Upper lobe of left lung (tissue), 6 donors: ENCODE data around the gene RNU1-4. TPM values are rescaled to one million over a fixed set of nuclear protein-coding genes. Genes with fewer than 3 reads are reported as not detected.
"Not testable (repeated sequence)": the region's sequence is repeated elsewhere in the genome, so short reads cannot be mapped to it uniquely, and the experiment has no call there.

Experiments
- ATAC-seq, 2 donors: fragments of 200-7000 bp; cut with Tn5 transposase; one replicate each; pipeline ENCODE4 v1.9.1; 2022; ENCODE audit warnings: mild to moderate bottlenecking in 2 of 2, moderate library complexity in 2 of 2; ENCODE audit not compliant: low FRiP score in 2 of 2
- DNase-seq, 2 donors: peaks; one replicate each; pipeline ENCODE4 v3.0.0-alpha.2; 2019 to 2020
- H3K27ac ChIP-seq, 4 donors: fragments of 200-600 bp; sonication (generic); one replicate each; pipeline ENCODE4 v1.5.1; 2016 to 2019
- H3K27me3 ChIP-seq, 4 donors: fragments of 200-600 bp; sonication (generic); one replicate each; pipeline ENCODE4 v1.5.1; 2017 to 2019
- H3K36me3 ChIP-seq, 4 donors: fragments of 200-600 bp; sonication (generic); one replicate each; pipeline ENCODE4 v1.5.1; 2016 to 2019
- H3K4me1 ChIP-seq, 4 donors: fragments of 200-600 bp; sonication (generic); one replicate each; pipeline ENCODE4 v1.5.1; 2018 to 2019
- H3K4me3 ChIP-seq, 4 donors: fragments of 200-600 bp; sonication (generic); one replicate each; pipeline ENCODE4 v1.5.1; 2017 to 2019; ENCODE audit warnings: mild to moderate bottlenecking in 2 of 4, moderate library complexity in 1 of 4
- H3K9me3 ChIP-seq, 4 donors: fragments of 200-600 bp; sonication (generic); one replicate each; pipeline ENCODE4 v1.5.1; 2018 to 2019
- EP300 ChIP-seq, 4 donors: sonication (generic); formaldehyde crosslinking; IDR thresholded peaks; one replicate each; pipeline ENCODE4 v1.5.1; 2017; ENCODE audit warnings: antibody characterized with exemption in 4 of 4, control low read depth in 2 of 4
- POLR2A ChIP-seq, 4 donors: fragments of 450-650 bp; IDR thresholded peaks; one replicate each; pipeline ENCODE4 v1.5.1; 2016 to 2017; ENCODE audit warnings: antibody characterized with exemption in 4 of 4, mild to moderate bottlenecking in 2 of 4
- POLR2AphosphoS5 ChIP-seq, 2 donors: sonication (generic); formaldehyde crosslinking; IDR thresholded peaks; one replicate each; pipeline ENCODE4 v1.5.1; 2017; ENCODE audit warnings: antibody characterized with exemption in 2 of 2
- WGBS, 2 donors: methylation state at CpG; one replicate each; pipeline ENCODE4 v1.1.5; 2017 to 2018; 5-methylcytosine and 5-hydroxymethylcytosine counted together
- total RNA-seq, 6 donors: library from RNA; depleted of rRNA in 4 of 6; stranded (reverse); fragments of >200 nt in 4 of 6; gene quantifications; one replicate each; pipeline versions ENCODE4 v1.1.0 to v1.2.1, GENCODE V29; 2016 to 2021
- TF ChIP-seq, protein P1 (sequence below), 6 experiments: fragments of 450-650 bp in 4 of 6; fragments of 200-600 bp in 2 of 6; sonication (generic) in 2 of 6; IDR thresholded peaks; one replicate each; pipeline ENCODE4 v1.5.1; 2016 to 2019; ENCODE audit warnings: antibody characterized with exemption in 6 of 6
- donor health status: DM: no; HTN: no; CAD: no; lungs with moderate emphysema.
- donor health status: DM: no; HTN: yes; CAD: no; lungs with severe emphysema.

The RNU1-4 gene
- total RNA-seq, 6 donors from 2014 or later: under 0.01 to 14,413 (median 1,360) TPM

DNA sequence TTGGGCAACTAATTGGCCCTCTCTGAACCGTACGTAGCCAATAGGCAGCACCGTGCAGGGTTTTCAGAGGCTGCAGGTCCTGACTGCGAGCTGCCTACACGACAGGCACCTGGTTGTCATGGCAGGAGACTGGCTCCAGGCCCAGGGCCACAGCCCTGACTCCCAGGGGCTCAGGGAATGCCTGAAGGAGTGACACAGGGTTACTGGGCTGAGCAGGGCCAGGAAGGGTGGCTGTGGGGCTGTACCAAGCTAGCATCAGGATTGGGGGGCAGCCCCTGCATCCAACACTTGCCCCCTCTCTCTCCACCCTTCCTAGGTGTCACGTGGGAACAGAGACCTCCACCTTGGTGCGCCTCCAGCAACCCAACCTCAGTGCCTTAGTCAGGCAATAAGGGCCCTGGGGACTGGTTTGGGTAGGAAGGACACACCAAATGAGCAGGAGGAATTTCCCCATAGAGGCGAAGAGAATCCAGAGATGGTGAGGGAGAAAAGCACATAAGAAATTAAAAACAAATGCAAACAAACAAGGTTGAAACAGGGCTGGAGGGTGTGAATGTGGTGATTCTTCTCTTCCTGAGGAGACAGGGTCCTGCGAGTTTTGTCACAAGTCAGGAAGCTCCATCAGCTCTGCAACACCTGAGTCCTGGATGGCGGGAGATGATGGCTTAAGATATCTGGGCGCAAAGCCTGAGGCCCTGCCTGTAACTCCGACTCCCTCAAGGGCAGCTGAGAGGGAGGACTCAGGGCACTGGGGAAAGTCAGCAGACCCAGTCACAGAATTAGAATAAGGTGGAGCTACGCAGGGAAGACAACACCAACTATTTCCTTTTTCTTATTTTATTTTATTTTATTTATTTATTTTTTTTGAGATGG, 19.7 kb upstream of the RNU1-4 start:
- ATAC-seq (no peak), DNase-seq (peak in 1 of 2 donors; percentile 58)
- Histone ChIP-seq H3K36me3 (no peaks in the 10 kb centered on the region), H3K4me1 (no peaks in the 10 kb centered on the region), H3K9me3 (no peaks in the 10 kb centered on the region), H3K27me3 (peaks cover 0 to 14% (median 8%) of the 10 kb centered on the region in 4 donors), H3K27ac (no peak overlapping the region), H3K4me3 (no peak overlapping the region)
- TF ChIP-seq, protein P1, sequence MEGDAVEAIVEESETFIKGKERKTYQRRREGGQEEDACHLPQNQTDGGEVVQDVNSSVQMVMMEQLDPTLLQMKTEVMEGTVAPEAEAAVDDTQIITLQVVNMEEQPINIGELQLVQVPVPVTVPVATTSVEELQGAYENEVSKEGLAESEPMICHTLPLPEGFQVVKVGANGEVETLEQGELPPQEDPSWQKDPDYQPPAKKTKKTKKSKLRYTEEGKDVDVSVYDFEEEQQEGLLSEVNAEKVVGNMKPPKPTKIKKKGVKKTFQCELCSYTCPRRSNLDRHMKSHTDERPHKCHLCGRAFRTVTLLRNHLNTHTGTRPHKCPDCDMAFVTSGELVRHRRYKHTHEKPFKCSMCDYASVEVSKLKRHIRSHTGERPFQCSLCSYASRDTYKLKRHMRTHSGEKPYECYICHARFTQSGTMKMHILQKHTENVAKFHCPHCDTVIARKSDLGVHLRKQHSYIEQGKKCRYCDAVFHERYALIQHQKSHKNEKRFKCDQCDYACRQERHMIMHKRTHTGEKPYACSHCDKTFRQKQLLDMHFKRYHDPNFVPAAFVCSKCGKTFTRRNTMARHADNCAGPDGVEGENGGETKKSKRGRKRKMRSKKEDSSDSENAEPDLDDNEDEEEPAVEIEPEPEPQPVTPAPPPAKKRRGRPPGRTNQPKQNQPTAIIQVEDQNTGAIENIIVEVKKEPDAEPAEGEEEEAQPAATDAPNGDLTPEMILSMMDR (IDR thresholded peaks at IDR 0.05): no peak
- TF ChIP-seq POLR2AphosphoS5 (IDR thresholded peaks at IDR 0.05) (no peak), EP300 (IDR thresholded peaks at IDR 0.05) (no peak), POLR2A (IDR thresholded peaks at IDR 0.05) (no peak)
- 85 to 89% methylated on average over 13 of the region's 13 CpGs for WGBS, 2 donors

DNA sequence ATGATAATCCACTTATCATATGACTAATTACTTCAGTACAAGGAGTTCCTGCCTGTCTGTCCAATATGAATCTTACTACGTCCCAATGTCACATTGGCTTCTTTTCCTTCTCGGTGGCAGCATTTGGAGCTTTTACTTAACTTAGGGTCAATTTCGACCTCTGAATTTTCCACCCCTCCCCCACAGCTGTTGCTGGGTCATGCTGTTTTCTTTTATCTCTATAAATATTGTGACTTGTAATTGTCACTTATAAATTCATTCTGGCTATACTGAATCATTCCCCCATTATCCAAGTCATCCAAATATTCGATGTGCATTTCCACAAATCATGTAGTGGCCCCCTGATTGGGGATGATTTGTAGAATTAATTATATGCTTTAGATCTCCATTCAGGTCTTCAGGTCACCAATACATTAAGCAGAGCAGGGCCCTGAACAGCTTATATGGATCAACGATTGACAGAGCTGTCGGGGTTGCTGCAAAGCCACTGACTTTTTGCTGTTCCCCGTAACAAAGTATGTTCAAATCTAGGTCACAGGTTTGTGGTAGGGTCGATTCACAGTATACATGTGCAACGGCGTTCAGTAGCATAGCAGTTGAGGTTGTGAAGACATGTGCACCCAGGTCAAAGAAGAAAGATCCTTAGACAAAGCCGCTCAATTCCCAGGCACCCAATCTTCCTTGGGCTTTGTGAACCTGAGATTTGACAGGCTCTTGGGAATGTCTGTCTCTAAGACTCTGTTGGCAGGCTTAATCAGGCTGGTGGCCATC, 18.3 kb upstream of the RNU1-4 start:
- TF ChIP-seq POLR2A (IDR thresholded peaks at IDR 0.05) (no peak), POLR2AphosphoS5 (IDR thresholded peaks at IDR 0.05) (no peak), EP300 (IDR thresholded peaks at IDR 0.05) (no peak)
- TF ChIP-seq, protein P1 (IDR thresholded peaks at IDR 0.05): no peak
- DNase-seq (no peak), ATAC-seq (no peak)
- Histone ChIP-seq H3K9me3 (no peaks in the 10 kb centered on the region), H3K4me3 (no peak overlapping the region), H3K27me3 (peaks cover 0 to 12% (median 7%) of the 10 kb centered on the region in 4 donors), H3K27ac (no peak overlapping the region), H3K4me1 (no peaks in the 10 kb centered on the region), H3K36me3 (no peaks in the 10 kb centered on the region)
- WGBS, 2 donors: 73 to 78% methylated on average over 11 of the region's 11 CpGs

DNA sequence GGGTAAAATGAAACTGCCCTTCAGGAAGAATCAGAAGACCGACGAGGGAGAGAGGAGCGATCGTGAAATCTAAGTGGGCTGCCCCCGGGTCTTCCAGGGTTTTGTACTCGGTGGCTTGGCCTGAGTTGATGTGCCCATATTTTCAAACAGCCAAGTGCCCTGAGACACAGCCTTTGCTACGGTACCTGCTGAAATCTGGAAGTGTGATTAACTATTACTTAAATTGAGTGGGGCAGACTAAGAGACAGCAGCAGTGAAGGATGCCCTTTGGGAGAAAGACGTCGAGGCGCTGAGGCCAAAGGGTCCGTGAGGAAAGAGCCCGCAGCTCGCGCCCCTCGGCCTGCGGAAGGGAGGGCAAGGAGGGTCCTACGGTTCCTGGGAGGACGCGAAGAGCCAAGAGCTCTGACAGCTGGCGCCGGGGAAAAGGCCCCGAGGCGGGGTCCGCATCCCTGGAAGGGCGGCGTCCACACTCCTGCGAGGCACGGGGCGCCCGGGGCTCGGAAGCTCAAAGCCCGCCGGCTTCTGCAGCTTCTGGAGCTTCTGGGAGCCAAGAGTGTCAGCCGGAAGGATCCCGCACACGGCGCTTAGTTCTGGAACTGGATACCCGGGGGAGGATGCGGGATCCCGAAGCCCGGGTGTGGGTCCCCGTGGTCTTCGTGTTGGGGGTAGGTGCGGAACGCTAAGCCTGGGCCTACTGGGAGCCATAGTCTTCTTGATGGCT, 15.4 kb upstream of the RNU1-4 start:
- Histone ChIP-seq H3K27me3 (peaks cover 2 to 7% (median 4%) of the 10 kb centered on the region in 4 donors), H3K9me3 (no peaks in the 10 kb centered on the region), H3K36me3 (no peaks in the 10 kb centered on the region), H3K4me3 (no peak overlapping the region), H3K4me1 (no peaks in the 10 kb centered on the region), H3K27ac (no peak overlapping the region)
- no peak for TF ChIP-seq EP300 (IDR thresholded peaks at IDR 0.05)
- no peak for TF ChIP-seq POLR2AphosphoS5 (IDR thresholded peaks at IDR 0.05)
- TF ChIP-seq, protein P1 (IDR thresholded peaks at IDR 0.05): no peak
- TF ChIP-seq POLR2A (IDR thresholded peaks at IDR 0.05): no peak
- ATAC-seq: peak; percentile 39 to 74
- peak in 1 of 2 donors; percentile 84 for DNase-seq
- 76 to 77% methylated on average over 45 of the region's 45 CpGs for WGBS, 2 donors

DNA sequence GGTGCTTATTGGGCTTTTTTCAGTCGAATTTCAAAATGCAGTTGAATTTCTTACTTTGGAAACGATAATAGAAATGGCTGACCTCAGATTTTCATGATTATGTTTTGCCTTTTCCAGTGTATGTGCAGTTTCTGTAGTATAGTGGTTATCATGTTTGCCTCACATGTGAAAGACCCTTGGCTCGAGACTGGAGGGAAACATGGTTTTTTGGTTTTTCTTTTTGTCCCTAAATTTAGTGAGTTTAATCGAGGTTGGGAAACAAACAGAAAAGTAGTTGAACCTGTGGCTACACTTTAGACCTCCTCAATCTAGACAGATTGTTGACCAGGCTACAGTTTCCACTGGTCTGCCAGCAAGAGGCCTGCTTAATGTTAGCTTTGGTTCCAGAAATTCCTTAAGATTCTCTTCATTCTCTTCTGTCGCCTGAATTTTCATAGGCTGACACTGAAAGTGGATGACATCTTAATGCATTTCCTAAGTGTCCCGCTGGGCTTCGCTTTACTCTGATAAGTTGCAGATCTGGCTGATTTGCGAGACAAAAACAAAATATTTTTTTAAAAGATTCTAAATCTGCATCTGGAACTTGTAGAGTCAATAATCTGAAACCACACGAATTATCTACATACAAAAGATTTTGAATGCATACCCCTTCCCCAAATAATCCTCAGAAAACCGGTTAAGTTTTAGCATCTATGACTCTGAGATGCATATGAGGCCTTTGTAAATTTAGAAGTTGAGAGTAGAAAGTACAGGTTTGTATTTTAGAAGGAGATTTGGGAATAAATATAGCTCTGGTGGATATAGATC, 14.7 kb upstream of the RNU1-4 start:
- WGBS, 2 donors: 79% methylated on average over 10 of the region's 10 CpGs
- H3K27ac ChIP-seq, H3K4me1 ChIP-seq, H3K27me3 ChIP-seq, DNase-seq, H3K9me3 ChIP-seq, H3K4me3 ChIP-seq, H3K36me3 ChIP-seq: not testable (repeated sequence)
- ATAC-seq: peak; percentile 7 to 39
